Bronchial epithelial cell (primary cell): Measurements from ENCODE around the gene WDFY2. TPM values are rescaled to one million over a fixed set of nuclear protein-coding genes. Genes with fewer than 3 reads are reported as not detected.

Experiments used
- DNase-seq: peaks from one replicate; pipeline ENCODE4 v3.0.0-alpha.2; 2010; ENCODE audit warnings: low read depth
- FAIRE-seq: peaks from 2 replicates; lab custom pipeline; 2011; peaks lifted over from hg19 to GRCh38; lab: Jason Lieb, UNC
- H3K27me3 ChIP-seq: 2 replicates; pipeline ENCODE4 v1.5.1; 2011; ENCODE audit warnings: low read length; ENCODE audit not compliant: control insufficient read depth, insufficient read depth
- H3K36me3 ChIP-seq: 2 replicates; pipeline ENCODE4 v1.5.1; 2011; ENCODE audit warnings: low read length; ENCODE audit not compliant: control insufficient read depth, insufficient read depth
- H3K4me3 ChIP-seq: 2 replicates; pipeline ENCODE4 v1.5.1; 2011; ENCODE audit warnings: mild to moderate bottlenecking, low read depth, low read length, control low read depth
- total RNA-seq: library from RNA; depleted of rRNA; stranded (reverse); fragments of >200 nt; gene quantifications from 2 replicates; pipeline ENCODE4 v1.2.1, GENCODE V29; 2014
- TF ChIP-seq, protein P1 (sequence below): IDR thresholded peaks from 2 replicates; pipeline ENCODE4 v1.5.1; 2011; ENCODE audit warnings: mild to moderate bottlenecking, moderate library complexity, low read length, control low read depth, inconsistent platforms; ENCODE audit not compliant: insufficient read depth, severe bottlenecking

The WDFY2 gene
- total RNA-seq, 1 donor from 2014 or later = 11.3 TPM

DNA sequence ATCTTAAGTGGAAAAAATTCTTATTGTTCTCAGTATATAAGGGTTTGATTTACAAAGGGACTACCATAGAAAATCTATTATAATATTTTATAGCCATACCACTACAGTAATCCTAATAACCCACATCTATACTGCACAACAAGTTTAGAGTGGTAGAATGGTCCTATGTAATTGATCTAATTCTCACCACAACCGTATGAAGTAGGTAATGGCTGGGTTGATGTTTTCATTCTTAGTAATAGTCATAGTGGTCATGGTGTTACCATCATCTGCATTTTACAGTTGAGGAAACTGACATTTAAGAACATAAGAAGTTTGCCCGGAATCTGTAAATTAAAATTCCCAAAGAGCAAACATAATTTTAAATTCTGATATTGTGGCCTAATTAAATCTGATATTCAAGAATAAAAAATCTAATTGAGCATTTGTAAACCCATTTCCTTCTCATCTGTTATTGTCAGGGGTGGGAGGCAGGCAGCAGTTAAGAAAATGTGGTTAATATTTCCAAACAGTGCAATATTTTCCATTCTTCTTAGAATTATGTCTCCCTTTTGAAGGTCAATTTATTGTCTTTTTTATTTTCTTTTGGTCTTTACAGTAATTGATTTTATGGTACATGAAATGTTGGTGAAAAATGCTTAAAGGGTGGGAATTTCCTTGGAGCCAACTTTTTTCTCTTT is 154.1 kb downstream of the WDFY2 start:
- Histone ChIP-seq H3K36me3 (peaks cover 15% of the 10 kb centered on the region), H3K4me3 (no peak overlapping the region), H3K27me3 (no peaks in the 10 kb centered on the region)
- FAIRE-seq = no peak
- TF ChIP-seq, protein P1, sequence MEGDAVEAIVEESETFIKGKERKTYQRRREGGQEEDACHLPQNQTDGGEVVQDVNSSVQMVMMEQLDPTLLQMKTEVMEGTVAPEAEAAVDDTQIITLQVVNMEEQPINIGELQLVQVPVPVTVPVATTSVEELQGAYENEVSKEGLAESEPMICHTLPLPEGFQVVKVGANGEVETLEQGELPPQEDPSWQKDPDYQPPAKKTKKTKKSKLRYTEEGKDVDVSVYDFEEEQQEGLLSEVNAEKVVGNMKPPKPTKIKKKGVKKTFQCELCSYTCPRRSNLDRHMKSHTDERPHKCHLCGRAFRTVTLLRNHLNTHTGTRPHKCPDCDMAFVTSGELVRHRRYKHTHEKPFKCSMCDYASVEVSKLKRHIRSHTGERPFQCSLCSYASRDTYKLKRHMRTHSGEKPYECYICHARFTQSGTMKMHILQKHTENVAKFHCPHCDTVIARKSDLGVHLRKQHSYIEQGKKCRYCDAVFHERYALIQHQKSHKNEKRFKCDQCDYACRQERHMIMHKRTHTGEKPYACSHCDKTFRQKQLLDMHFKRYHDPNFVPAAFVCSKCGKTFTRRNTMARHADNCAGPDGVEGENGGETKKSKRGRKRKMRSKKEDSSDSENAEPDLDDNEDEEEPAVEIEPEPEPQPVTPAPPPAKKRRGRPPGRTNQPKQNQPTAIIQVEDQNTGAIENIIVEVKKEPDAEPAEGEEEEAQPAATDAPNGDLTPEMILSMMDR = no peak
- no peak for DNase-seq

DNA sequence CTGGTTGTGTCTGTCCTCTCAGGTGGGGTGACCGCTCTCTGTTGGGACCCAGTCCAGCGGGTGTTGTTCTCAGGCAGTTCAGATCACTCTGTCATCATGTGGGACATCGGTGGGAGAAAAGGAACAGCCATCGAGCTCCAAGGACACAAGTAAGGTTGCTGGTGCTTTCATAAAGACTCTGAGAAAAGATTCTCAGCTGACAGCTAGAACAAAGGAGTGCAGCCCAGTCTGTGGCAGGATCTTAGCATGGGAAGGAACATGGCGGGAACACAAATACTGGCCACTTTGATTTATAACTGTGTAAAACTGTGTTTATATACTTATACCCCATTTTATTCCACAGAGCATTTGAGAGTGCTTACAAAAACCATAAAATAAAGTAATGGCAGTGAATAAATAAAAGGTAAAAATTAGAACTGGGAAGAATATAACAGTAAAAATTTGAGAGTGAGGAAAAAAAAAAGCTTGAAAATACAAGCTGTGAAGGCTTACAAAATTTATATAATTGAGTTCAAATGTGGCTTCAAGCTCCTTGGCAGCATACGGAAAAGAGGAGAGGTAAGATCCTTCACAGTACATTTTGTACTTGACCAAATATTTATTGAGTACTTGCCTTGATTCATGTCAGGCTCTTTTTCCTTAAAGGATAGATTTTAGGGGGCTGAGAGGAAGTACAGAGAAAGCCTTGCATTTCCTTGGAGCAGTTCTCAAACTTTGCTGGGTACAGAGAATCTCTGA is 154.9 kb downstream of the WDFY2 start:
- FAIRE-seq (no peak), DNase-seq (no peak)
- TF ChIP-seq, protein P1 = no peak
- H3K27me3 ChIP-seq = no peaks in the 10 kb centered on the region
- no peak overlapping the region for H3K4me3 ChIP-seq
- peaks cover 17% of the 10 kb centered on the region for H3K36me3 ChIP-seq

DNA sequence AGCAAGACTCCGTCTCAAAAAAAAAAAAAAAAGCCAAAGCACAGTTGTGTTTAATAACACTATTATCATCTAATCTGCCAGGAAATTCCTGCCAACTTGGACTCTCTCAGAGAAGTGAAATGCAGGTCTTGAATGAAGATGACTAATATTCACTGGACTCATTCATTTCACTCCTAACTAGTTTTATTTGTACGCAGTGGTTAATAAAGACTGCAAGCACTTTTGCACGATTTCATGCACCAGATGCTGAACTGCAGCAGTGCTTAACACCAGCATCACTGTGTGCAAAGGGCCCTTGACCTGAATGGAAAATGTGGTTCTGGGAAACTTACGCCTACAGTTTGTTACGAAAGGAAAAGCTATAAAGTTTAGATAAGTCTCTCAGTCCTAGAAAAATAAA is 156.4 kb downstream of the WDFY2 start:
- no peak for DNase-seq

DNA sequence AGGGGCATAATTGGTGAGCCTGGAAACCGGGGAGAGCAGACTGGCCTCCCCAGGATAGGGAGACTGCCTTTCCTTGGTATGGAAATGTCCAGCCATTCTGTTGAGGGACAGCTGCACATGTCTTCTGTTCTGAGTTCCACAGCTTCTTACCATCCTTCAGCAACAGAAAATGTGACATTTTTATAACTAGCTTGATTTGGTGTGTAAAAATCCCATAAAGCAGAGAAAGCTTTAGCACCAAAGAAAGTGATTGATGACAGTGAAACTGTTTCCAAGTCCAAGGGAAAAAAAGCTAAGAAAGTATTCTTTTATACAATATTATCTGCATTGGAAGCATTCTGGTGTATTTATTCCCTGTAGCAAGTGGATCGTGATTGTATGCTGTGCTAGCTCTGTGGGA is 157.8 kb downstream of the WDFY2 start:
- no peak for DNase-seq
- FAIRE-seq = no peak
- TF ChIP-seq, protein P1 = no peak
- Histone ChIP-seq H3K36me3 (peaks cover 12% of the 10 kb centered on the region), H3K27me3 (no peaks in the 10 kb centered on the region), H3K4me3 (no peak overlapping the region)

More for the DNA sequence above, 156.4 kb downstream of the WDFY2 start:
- FAIRE-seq = no peak
- Histone ChIP-seq H3K27me3 (no peaks in the 10 kb centered on the region), H3K4me3 (no peak overlapping the region), H3K36me3 (peaks cover 13% of the 10 kb centered on the region)
- TF ChIP-seq, protein P1 = no peak

DNA sequence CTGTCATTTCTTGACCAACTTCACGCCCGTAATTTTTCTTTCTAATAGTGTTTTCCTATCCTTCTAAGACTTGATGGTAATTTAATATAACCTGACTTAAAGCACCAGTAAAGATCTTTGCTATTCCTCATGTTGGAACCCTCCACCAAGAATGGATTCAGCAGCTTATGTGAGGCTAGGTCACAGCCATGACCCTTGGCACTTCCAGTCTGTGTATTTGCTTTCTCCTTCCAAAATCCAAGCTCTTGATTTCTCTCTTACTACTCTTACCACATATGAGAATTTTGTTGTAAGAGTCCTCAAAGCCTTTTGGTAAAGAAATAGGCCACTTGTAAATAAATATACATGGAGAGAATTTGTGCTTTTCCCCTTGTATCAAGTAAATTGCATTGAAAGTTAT is 158.3 kb downstream of the WDFY2 start:
- FAIRE-seq (no peak), DNase-seq (no peak)
- Histone ChIP-seq H3K27me3 (no peaks in the 10 kb centered on the region), H3K4me3 (no peak overlapping the region), H3K36me3 (peaks cover 12% of the 10 kb centered on the region)
- TF ChIP-seq, protein P1 = no peak
